ENCODE data around the gene RIMBP2.
"Not testable (repeated sequence)": the region's sequence is repeated elsewhere in the genome, so short reads cannot be mapped to it uniquely, and the experiment has no call there.

The RIMBP2 gene

GRCh38 chr12:130650131-130650530 is 66.0 kb downstream of the RIMBP2 start:
- no peak for FAIRE-seq

DNA sequence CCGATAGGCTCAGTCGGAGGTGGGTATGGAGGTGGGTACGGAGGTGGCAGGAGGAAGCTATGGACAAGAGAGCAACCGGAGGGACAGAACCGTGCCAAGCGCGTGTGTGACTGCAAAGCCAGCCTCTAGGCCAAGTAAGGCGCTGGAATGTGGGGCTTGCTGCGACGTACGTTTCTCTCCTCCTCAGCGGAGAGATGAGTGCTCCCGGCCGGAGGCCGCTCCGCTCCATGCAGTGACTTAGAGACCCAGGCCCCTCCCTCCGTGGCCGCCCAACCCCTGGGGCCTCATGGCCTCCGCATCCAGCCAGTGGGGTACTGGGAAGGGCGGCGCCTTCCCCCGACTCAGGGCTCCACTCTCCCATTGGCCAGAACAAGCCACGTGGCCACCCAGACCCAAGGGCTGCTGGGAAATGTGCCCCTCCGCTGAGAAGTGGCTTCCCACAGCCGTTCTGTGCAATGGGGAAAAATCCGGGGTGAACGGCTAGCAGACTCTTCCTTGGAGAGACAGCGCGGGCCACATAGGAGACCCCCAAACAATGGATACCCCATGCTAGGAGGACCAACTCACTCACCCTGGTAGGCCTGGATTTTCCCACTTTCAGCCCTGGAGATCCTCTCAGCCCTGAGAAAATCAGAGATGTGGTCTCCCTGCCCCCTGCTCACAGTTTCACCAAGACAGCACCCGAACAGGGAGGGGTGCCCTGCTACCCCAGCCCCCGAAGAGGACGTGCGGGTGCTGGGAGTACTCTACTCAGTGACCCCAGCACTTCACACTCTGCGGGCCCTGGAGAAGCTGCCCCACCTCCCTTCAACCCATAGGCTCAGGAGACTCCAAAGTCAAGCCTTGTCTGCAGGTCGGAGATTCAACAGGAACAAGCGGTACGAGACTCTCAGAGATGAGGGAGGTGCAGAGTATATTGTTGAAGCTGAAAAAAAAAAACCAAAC is 66.7 kb downstream of the RIMBP2 start:
- no peak for FAIRE-seq

- FAIRE-seq, result no peak
Measured at GRCh38 chr12:130647814-130648213, 68.3 kb downstream of the RIMBP2 start.

- FAIRE-seq, result no peak
Measured at GRCh38 chr12:130646716-130647370, 69.3 kb downstream of the RIMBP2 start.

DNA sequence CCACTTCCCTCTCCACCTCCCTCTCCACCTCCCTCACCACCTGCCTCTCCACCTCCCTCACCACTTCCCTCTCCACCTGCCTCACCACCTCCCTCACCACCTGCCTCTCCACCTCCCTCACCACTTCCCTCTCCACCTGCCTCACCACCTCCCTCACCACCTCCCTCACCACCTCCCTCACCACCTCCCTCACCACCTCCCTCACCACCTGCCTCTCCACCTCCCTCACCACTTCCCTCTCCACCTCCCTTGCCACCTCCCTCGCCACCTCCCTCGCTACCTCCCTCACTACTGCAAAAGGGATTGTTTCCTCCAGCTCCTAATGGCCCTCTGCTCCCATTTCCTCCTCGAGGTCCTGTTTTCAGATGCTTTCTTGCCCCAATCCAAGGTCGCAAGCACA is 69.9 kb downstream of the RIMBP2 start:
- not testable (repeated sequence) for FAIRE-seq

- no peak for FAIRE-seq
Measured at GRCh38 chr12:130645751-130646150, 70.3 kb downstream of the RIMBP2 start.

- no peak for FAIRE-seq
Measured at GRCh38 chr12:130644566-130644965, 71.5 kb downstream of the RIMBP2 start.

- FAIRE-seq, result no peak
Measured at GRCh38 chr12:130644146-130644545, 72.0 kb downstream of the RIMBP2 start.

DNA sequence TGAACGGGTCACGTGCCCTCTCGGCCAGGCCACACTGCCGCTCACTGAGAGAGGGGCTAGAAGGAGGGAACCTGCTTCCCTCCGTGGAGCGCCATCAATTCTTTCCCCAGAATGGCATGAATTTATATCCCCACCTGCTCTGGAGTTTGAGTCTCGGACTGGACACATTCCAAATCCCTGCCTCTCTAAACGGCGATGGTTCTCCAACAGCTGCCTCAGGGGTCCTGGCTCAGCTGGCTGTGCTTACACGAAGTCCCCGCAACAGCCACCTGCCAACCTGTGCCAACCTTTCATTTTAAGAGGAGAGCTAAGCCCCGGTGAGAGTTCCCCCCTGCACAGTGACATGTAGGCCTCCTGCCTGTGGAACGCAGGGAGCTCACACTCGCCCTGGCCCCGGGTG is 73.2 kb downstream of the RIMBP2 start:
- FAIRE-seq, result no peak

- FAIRE-seq, result no peak
Measured at GRCh38 chr12:130641533-130642184, 74.4 kb downstream of the RIMBP2 start.

- FAIRE-seq, result no peak
Measured at GRCh38 chr12:130640901-130641300, 75.2 kb downstream of the RIMBP2 start.

DNA sequence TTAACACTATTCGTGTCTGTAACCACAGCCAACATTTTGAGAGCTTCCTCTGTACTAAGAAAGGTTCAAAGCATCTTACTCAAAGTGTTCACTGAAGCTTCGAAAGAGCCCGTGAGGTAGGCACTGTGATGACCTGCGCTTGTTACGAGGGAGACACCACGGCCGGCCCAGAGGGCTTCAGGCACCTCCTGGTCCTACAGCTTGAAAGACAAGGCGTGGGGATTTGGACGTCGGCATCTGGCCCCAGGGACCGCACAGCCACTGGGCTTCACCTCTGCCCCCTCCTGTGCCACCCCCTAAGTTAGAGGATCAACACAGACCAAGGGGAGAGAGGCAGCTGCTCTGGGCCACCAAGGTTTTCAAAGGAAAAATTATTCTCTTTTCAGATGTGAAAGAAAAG is 75.6 kb downstream of the RIMBP2 start:
- FAIRE-seq, result no peak

DNA sequence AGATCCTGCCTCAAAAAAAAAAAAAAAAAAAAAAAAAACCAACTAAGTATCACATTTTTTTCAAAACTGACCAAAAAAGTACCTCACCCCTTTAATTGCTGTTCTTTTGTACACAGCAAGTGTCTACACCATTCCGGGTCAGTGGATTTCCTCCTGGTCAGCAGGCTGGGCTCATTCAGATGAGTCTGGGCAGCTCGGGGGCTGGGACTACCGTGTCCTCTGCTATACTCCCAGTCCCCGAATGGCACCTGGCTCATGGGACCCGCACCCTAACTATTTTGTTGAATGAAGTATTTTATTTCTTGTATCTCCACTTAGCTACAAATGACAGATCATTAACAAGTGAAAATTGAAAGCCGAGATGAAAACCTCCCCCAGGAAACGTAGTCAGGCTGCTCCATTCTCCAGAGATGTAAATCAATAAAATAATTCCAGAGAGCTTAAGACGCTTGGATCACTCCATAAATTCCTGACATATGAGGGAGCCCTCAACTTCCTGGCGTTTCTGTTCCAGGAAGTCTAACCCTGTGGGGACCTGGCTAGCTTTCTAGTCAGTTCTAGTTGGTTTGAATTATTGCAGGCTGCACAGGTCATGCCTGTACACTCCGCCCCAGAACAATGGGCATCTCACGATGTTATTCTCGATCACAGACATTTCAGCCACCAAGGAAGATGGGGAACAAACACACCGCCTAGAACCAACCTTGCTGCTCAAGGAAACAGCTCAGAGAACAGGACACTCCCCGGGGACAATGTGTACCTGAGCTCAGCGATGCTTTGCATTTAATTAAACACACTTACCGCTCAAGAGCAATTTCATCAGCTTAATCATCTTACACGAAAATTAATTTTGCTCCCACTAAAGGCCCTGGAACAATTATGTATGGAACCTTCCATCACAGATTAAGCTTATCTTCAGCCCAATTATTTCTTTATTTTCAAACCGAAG is 76.3 kb downstream of the RIMBP2 start:
- no peak for FAIRE-seq

- no peak for FAIRE-seq
Measured at GRCh38 chr12:130636370-130636769, 79.7 kb downstream of the RIMBP2 start.

DNA sequence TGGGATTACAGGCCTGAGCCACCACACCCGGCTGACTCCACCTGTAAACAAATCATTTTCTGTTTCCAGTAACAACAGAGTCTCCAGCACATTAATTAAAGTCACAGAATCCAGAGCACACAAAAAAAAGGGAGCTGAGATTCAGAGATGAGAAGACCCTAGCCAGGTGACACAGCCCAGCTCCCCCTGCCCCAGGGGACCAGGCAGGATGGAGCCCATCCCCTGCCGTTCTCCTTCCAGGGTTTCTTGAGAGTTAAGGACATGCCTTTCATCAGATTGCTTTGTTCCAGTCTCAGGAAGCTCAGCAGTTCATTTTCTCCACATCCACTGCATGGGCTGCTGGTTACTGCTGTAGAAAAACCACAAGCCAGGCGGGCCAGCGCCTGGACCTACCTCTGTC is 81.2 kb downstream of the RIMBP2 start:
- FAIRE-seq, result no peak

DNA sequence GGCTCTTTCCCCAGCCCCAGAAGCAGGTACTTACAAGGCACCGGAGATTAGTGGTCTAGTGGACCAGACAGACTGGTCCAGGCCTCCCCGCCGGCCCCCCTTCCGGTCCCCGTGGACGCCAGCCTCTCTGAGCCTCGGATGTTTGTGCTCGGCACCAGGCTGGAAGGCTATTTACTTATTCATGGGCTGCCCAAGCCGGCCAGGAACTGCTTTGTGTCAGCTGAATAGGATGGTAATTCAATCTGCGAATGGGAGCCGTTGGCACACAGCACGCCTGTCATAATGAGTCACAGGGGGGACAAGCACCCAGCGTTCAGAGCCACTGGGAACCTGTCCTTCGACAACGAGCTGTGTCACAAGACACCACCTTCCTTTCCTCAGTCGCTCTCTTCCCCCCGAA is 82.3 kb downstream of the RIMBP2 start:
- no peak for FAIRE-seq

DNA sequence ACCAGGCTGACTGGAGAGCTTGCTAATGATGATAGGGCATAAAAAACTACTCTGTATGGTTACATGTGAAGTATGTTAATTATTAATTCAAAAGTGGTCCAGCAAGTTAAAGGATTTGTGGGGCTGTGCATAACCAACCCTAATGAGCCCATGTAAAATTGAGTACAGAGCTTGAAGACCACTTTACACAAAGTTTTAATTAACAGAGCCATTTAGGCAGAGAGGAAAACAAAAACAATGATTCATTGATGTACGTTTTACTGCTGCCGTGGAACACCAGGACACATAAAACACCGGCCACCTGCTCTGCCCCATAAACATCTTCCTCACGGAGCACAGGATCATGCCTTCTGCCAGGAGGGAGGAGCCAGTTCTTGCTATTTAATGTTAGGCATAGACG is 83.5 kb downstream of the RIMBP2 start:
- FAIRE-seq, result no peak

DNA sequence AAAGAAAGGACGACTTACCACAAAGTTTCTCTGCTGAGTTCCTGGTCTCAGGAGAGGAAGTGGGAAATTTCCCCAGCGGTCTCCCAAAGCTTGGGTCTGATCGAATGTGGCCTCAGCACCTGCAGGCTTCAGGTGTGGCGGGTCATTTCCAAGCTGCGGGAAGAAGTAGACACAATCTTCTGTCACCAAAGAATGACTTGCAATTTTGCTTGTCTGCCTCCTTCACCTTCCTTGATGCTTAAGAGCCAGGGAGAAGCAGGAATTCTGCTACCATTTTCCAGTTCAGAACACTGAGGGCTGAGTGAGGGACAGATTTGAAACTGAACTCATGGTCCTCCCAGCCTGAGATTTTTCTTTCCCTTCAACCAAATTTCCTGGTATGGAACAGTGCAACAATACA is 87.8 kb downstream of the RIMBP2 start:
- no peak for FAIRE-seq

- FAIRE-seq, result no peak
Measured at GRCh38 chr12:130627175-130627574, 88.9 kb downstream of the RIMBP2 start.

DNA sequence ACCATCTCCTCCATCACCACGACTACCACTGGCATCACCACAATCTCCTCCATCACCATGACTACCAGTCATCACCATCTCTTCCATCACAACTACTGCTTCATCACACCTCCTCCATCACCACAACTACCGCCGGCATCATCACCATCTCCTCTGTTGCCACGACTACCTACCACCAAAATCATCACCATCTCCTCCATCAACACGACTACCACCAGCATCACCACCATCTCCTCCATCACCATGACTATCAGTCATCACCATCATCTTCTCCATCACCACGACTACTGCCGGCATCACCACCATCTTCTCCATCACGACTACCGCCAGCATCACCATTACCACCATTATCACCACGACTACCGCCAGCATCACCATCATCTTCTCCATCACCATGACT is 89.5 kb downstream of the RIMBP2 start:
- no peak for FAIRE-seq

GRCh38 chr12:130625201-130625600 is 90.9 kb downstream of the RIMBP2 start:
- FAIRE-seq, result no peak

- no peak for FAIRE-seq
Measured at GRCh38 chr12:130622803-130623202, 93.3 kb downstream of the RIMBP2 start.
